ENCODE results near the gene ELMO2.

ELMO2 gene

GRCh38 chr20:46366826-46367225, 39.6 kb downstream of the ELMO2 start:
- DNase-seq (ENCODE audit: low spot score) = no peak

GRCh38 chr20:46365487-46366220, 40.8 kb downstream of the ELMO2 start:
- DNase-seq (ENCODE audit: low spot score) = peak; percentile 25

GRCh38 chr20:46364670-46365486, 41.5 kb downstream of the ELMO2 start:
- no peak for DNase-seq (ENCODE audit: low spot score)

GRCh38 chr20:46363874-46364669, 42.3 kb downstream of the ELMO2 start:
- DNase-seq (ENCODE audit: low spot score) = peak; percentile 84

GRCh38 chr20:46362921-46363867, 43.2 kb downstream of the ELMO2 start:
- DNase-seq (ENCODE audit: low spot score) = no peak

- DNase-seq (ENCODE audit: low spot score) = no peak
Measured at GRCh38 chr20:46361811-46362210, 44.6 kb downstream of the ELMO2 start.

GRCh38 chr20:46361381-46361780, 45.0 kb downstream of the ELMO2 start:
- peak; percentile 24 for DNase-seq (ENCODE audit: low spot score)

GRCh38 chr20:46359233-46359751, 47.1 kb downstream of the ELMO2 start:
- no peak for DNase-seq (ENCODE audit: low spot score)

GRCh38 chr20:46358346-46359058, 47.9 kb downstream of the ELMO2 start:
- DNase-seq (ENCODE audit: low spot score) = no peak

GRCh38 chr20:46357030-46357514, 49.3 kb downstream of the ELMO2 start:
- no peak for DNase-seq (ENCODE audit: low spot score)

GRCh38 chr20:46356195-46357029, 50.0 kb downstream of the ELMO2 start:
- DNase-seq (ENCODE audit: low spot score) = no peak

GRCh38 chr20:46355778-46356177, 50.6 kb downstream of the ELMO2 start:
- DNase-seq (ENCODE audit: low spot score) = no peak

- DNase-seq (ENCODE audit: low spot score) = no peak
Measured at GRCh38 chr20:46354920-46355654, 51.3 kb downstream of the ELMO2 start.

GRCh38 chr20:46354207-46354555, 52.2 kb downstream of the ELMO2 start:
- DNase-seq (ENCODE audit: low spot score) = no peak

- DNase-seq (ENCODE audit: low spot score) = no peak
Measured at GRCh38 chr20:46353500-46354206, 52.8 kb downstream of the ELMO2 start.

- no peak for DNase-seq (ENCODE audit: low spot score)
Measured at GRCh38 chr20:46352370-46352938, 54.0 kb downstream of the ELMO2 start.

- no peak for DNase-seq (ENCODE audit: low spot score)
Measured at GRCh38 chr20:46351357-46352058, 54.9 kb downstream of the ELMO2 start.

Data from CD4-positive, alpha-beta T cell treated with Interleukin-6 at 100 ng/mL for 8 hours (primary cell).